Measurements from ENCODE around the gene SLAMF6. TPM values are rescaled to one million over a fixed set of nuclear protein-coding genes. Genes with fewer than 3 reads are reported as not detected.

Gene SLAMF6
- total RNA-seq, 4 donors from 2014 or later: 0.19 to 1.4 (median 0.87) TPM

GRCh38 chr1:160558660-160559380, 35.8 kb upstream of the SLAMF6 start:
- TF ChIP-seq EP300 (IDR thresholded peaks at IDR 0.05): no peak
- intact Hi-C loops (cut with DNase I): no loop called here
- no peaks in the 10 kb centered on the region for H3K4me1 ChIP-seq
- WGBS: 78% methylated on average over 4 of the region's 4 CpGs
- H3K4me3 ChIP-seq: no peak overlapping the region
- DNase-seq (ENCODE audit: extremely low spot score): no peak
- no peak overlapping the region for H3K27ac ChIP-seq (replicated peaks in 1 of 4)
- peaks cover 0 to 15% (median 10%) of the 10 kb centered on the region in 4 donors for H3K9me3 ChIP-seq
- H3K27me3 ChIP-seq: no peaks in the 10 kb centered on the region
- no peaks in the 10 kb centered on the region for H3K36me3 ChIP-seq

DNA sequence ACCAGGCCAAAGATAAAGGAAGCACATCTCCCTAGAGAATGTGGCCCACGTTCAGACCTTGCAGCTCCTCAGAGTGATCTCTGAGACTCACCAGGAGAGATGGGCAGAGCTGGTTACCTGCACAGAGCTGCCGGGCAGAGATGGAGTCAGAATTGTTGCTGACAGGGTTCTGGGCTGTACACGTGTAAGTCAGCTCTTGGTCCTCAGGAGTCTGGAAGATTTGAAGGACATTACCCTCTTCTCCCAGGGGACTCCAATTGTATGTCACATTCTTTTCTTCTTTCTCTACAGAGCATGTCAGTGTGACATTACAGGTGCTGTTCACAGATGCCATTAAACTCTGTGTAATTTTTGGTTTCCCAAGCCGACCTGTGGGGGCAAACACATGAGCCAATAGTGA, 30.7 kb upstream of the SLAMF6 start:
- no peaks in the 10 kb centered on the region for H3K27me3 ChIP-seq
- no peaks in the 10 kb centered on the region for H3K36me3 ChIP-seq
- 70% methylated on average over 4 of the region's 4 CpGs for WGBS
- no peak overlapping the region for H3K27ac ChIP-seq (replicated peaks in 1 of 4)
- intact Hi-C loops (cut with DNase I): no loop called here
- no peaks in the 10 kb centered on the region for H3K9me3 ChIP-seq
- H3K4me1 ChIP-seq: no peaks in the 10 kb centered on the region
- TF ChIP-seq POLR2AphosphoS5 (IDR thresholded peaks at IDR 0.05): no peak
- TF ChIP-seq POLR2A (IDR thresholded peaks at IDR 0.05; ENCODE audit: low read depth): no peak
- TF ChIP-seq, protein P1, sequence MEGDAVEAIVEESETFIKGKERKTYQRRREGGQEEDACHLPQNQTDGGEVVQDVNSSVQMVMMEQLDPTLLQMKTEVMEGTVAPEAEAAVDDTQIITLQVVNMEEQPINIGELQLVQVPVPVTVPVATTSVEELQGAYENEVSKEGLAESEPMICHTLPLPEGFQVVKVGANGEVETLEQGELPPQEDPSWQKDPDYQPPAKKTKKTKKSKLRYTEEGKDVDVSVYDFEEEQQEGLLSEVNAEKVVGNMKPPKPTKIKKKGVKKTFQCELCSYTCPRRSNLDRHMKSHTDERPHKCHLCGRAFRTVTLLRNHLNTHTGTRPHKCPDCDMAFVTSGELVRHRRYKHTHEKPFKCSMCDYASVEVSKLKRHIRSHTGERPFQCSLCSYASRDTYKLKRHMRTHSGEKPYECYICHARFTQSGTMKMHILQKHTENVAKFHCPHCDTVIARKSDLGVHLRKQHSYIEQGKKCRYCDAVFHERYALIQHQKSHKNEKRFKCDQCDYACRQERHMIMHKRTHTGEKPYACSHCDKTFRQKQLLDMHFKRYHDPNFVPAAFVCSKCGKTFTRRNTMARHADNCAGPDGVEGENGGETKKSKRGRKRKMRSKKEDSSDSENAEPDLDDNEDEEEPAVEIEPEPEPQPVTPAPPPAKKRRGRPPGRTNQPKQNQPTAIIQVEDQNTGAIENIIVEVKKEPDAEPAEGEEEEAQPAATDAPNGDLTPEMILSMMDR (IDR thresholded peaks at IDR 0.05): no peak
- TF ChIP-seq EP300 (IDR thresholded peaks at IDR 0.05): no peak
- H3K4me3 ChIP-seq: no peak overlapping the region
- DNase-seq (ENCODE audit: extremely low spot score): no peak

DNA sequence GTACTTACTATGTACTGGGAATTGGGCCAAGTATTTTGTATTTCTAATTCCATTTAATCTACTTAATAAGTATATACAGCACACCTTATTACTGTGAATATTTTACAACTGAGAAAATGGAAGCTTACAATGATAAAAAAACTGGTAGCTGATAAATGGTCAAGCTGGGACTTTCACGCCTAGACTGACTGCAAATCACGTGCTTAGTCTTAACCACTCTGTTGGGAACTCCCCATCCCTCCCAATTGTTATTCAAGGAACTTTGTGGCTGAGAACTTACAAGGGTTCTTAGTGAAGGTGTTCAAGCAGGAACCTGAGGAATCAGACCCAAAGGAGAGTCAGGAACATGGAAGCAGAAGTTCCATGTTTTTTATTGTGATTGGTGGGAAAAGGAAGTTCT, 29.4 kb upstream of the SLAMF6 start:
- no peaks in the 10 kb centered on the region for H3K36me3 ChIP-seq
- no peaks in the 10 kb centered on the region for H3K27me3 ChIP-seq
- WGBS: 72% methylated on average over 2 of the region's 2 CpGs
- no peak for DNase-seq (ENCODE audit: extremely low spot score)
- H3K4me1 ChIP-seq: no peaks in the 10 kb centered on the region
- H3K9me3 ChIP-seq: no peaks in the 10 kb centered on the region
- no peak for TF ChIP-seq POLR2A (IDR thresholded peaks at IDR 0.05; ENCODE audit: low read depth)
- TF ChIP-seq POLR2AphosphoS5 (IDR thresholded peaks at IDR 0.05): no peak
- TF ChIP-seq EP300 (IDR thresholded peaks at IDR 0.05): no peak
- TF ChIP-seq, protein P1 (IDR thresholded peaks at IDR 0.05): no peak
- no peak overlapping the region for H3K4me3 ChIP-seq
- intact Hi-C loops (cut with DNase I): no loop called here
- H3K27ac ChIP-seq (replicated peaks in 1 of 4): no peak overlapping the region

DNA sequence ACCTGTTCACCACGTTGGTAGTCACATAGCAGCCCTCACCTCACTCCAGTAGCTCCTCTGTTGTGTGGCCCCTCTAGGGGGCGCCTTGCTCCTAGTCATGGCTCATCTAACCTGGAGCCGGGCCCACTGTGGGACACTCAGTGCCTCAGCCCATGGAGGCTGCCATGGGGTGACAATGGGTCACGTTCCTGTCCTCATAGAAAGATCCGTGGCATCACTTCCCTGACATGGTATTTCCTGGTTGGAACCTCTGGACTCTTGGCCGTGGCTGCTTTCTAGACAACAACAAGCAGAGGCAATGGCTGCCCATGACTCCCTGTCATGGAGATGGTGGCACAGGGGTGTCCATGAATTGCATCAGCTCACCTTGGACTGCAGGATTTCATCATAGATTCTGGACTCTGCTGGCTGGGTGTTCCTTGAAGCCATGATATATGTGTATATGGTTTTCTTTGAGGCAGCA, 27.5 kb upstream of the SLAMF6 start:
- Histone ChIP-seq H3K27me3 (no peaks in the 10 kb centered on the region), H3K9me3 (no peaks in the 10 kb centered on the region), H3K27ac (replicated peaks in 1 of 4) (no peak overlapping the region), H3K36me3 (no peaks in the 10 kb centered on the region), H3K4me3 (no peak overlapping the region), H3K4me1 (no peaks in the 10 kb centered on the region)
- intact Hi-C loops (cut with DNase I): no loop called here
- DNase-seq (ENCODE audit: extremely low spot score): no peak
- no peak for TF ChIP-seq POLR2AphosphoS5 (IDR thresholded peaks at IDR 0.05)
- TF ChIP-seq POLR2A (IDR thresholded peaks at IDR 0.05; ENCODE audit: low read depth): no peak
- TF ChIP-seq, protein P1 (IDR thresholded peaks at IDR 0.05): no peak
- TF ChIP-seq EP300 (IDR thresholded peaks at IDR 0.05): no peak
- 66% methylated on average over 6 of the region's 6 CpGs for WGBS

DNA sequence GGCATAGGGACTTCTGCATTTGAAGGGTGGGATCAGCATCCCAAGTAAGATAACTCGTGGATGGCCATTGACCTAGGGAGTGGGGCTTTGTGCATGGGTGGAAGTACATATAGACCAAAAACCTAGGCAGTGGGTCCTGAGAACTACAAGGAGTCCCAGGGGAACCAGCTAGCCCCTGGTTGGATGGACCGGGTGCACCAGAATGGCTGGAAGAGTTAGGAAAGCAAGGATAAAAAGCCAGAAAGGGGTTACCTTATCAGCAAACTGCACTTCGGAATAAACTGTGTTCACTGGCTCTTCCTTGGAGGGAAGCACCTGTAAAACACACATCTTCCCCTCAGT, 26.6 kb upstream of the SLAMF6 start:
- no peak for TF ChIP-seq POLR2AphosphoS5 (IDR thresholded peaks at IDR 0.05)
- TF ChIP-seq POLR2A (IDR thresholded peaks at IDR 0.05; ENCODE audit: low read depth): no peak
- TF ChIP-seq, protein P1 (IDR thresholded peaks at IDR 0.05): no peak
- no peak for TF ChIP-seq EP300 (IDR thresholded peaks at IDR 0.05)
- intact Hi-C loops (cut with DNase I): no loop called here
- no peak overlapping the region for H3K27ac ChIP-seq (replicated peaks in 1 of 4)
- H3K4me3 ChIP-seq: no peak overlapping the region
- no peaks in the 10 kb centered on the region for H3K9me3 ChIP-seq
- H3K27me3 ChIP-seq: no peaks in the 10 kb centered on the region
- WGBS: 80% methylated on average over 3 of the region's 3 CpGs
- DNase-seq (ENCODE audit: extremely low spot score): no peak
- H3K4me1 ChIP-seq: no peaks in the 10 kb centered on the region
- H3K36me3 ChIP-seq: no peaks in the 10 kb centered on the region

Data from esophagus muscularis mucosa (tissue), 4 donors.